K562 (cell line): ENCODE measurements around the gene SMAD4. TPM values are rescaled to one million over a fixed set of nuclear protein-coding genes. Genes with fewer than 3 reads are reported as not detected.

Experiments used
- ATAC-seq: fragments of 200-7000 bp; cut with Tn5 transposase; 3 replicates; pipeline ENCODE4 v1.9.1; 2020; ENCODE audit warnings: moderate library complexity
- BruUV-seq: library from RNA; stranded (reverse); fragments of 400-500 nt; replicated peaks from 2 replicates; lab custom pipeline; 2021; lab: Mats Ljungman, UMichigan
- CTCF ChIA-PET: fragments of 300-600 bp; formaldehyde crosslinking; extraction: SDS; loops from one replicate; lab custom pipeline; 2021; ENCODE audit warnings: low intra/inter-chr PET ratio; lab: Yijun Ruan, JAX
- POLR2A ChIA-PET: fragments of 300-600, 350-650 bp; sonication (Branson Sonifier 250); formaldehyde crosslinking; extraction: SDS; loops from one replicate; lab custom pipeline; 2021; ENCODE audit warnings: antibody characterized with exemption, inconsistent platforms; lab: Yijun Ruan, JAX
- DNase-seq, 4 experiments: peaks; one replicate each; pipeline versions ENCODE4 v3.0.0 to v3.0.0-alpha.2; 2011 to 2018; ENCODE audit warnings: low spot score in 3 of 4, mixed read lengths in 3 of 4; ENCODE audit errors: extremely low read depth in 1 of 4
- FAIRE-seq: peaks from 2 replicates; lab custom pipeline; 2011; peaks lifted over from hg19 to GRCh38; lab: Jason Lieb, UNC
- H2AFZ ChIP-seq: 2 replicates; pipeline ENCODE4 v1.6.0; 2011; ENCODE audit warnings: low read depth, low read length, control low read depth, inconsistent platforms
- H3K27ac ChIP-seq: fragments of 200-600 bp; 3 replicates; pipeline ENCODE4 v1.8.0; 2011; ENCODE audit warnings: low read depth, mild to moderate bottlenecking, control low read depth, inconsistent platforms, low read length, moderate library complexity, mixed read lengths; ENCODE audit errors: extremely low read depth
- H3K27me3 ChIP-seq, 2 experiments: fragments of 300-600 bp in 1 of 2; 2 replicates in 1 of 2; 3 replicates in 1 of 2; pipeline versions ENCODE4 v1.6.0 to v1.8.0; 2011; ENCODE audit warnings: inconsistent platforms in 2 of 2, low read length in 2 of 2, mild to moderate bottlenecking in 1 of 2, mixed read lengths in 1 of 2, moderate library complexity in 1 of 2; ENCODE audit not compliant: control insufficient read depth in 2 of 2, insufficient read depth in 2 of 2
- H3K36me3 ChIP-seq: fragments of 300-600 bp; 3 replicates; pipeline ENCODE4 v1.8.0; 2011; ENCODE audit warnings: mild to moderate bottlenecking, low read length, inconsistent platforms; ENCODE audit not compliant: control insufficient read depth, insufficient read depth
- H3K4me1 ChIP-seq, 2 experiments: fragments of 200-600 bp in 1 of 2; replicated peaks in 1 of 2; 2 replicates in 1 of 2; 3 replicates in 1 of 2; pipeline versions ENCODE4 v1.5.1 to v1.8.0; 2011; ENCODE audit warnings: inconsistent platforms in 2 of 2, low read length in 2 of 2, mild to moderate bottlenecking in 1 of 2, mixed read lengths in 1 of 2, moderate library complexity in 1 of 2; ENCODE audit not compliant: control insufficient read depth in 2 of 2, insufficient read depth in 2 of 2
- H3K4me2 ChIP-seq: 2 replicates; pipeline ENCODE4 v1.6.1; 2011; ENCODE audit warnings: low read length, control low read depth, inconsistent platforms, mixed read lengths; ENCODE audit not compliant: insufficient read depth
- H3K4me3 ChIP-seq: fragments of 200-600 bp; sonication (generic), shearing (Covaris generic); 2 replicates; pipeline ENCODE4 v1.5.1; 2016; ENCODE audit warnings: control low read depth, inconsistent platforms
- H3K79me2 ChIP-seq: fragments of 200-600 bp; 3 replicates; pipeline ENCODE4 v1.8.0; 2011; ENCODE audit warnings: low read length, inconsistent platforms; ENCODE audit not compliant: control insufficient read depth, insufficient read depth
- H3K9ac ChIP-seq, 2 experiments: 2 replicates each; pipeline versions ENCODE4 v1.6.0 to v1.6.1; 2011; ENCODE audit warnings: low read depth in 2 of 2, low read length in 2 of 2, control low read depth in 1 of 2, inconsistent platforms in 1 of 2, mild to moderate bottlenecking in 1 of 2, mixed read lengths in 1 of 2; ENCODE audit not compliant: insufficient read depth in 1 of 2
- H3K9me1 ChIP-seq: one replicate; pipeline ENCODE4 v1.6.0; 2011; ENCODE audit warnings: inconsistent platforms, mild to moderate bottlenecking, low read length, moderate library complexity; ENCODE audit not compliant: control insufficient read depth, insufficient read depth
- H3K9me3 ChIP-seq: replicated peaks from 2 replicates; pipeline ENCODE4 v1.5.1; 2011; ENCODE audit warnings: low read depth, low read length, inconsistent platforms; ENCODE audit not compliant: control insufficient read depth, insufficient read depth
- H4K20me1 ChIP-seq: replicated peaks from 2 replicates; pipeline ENCODE4 v1.6.1; 2011; ENCODE audit warnings: low read length, inconsistent platforms, mixed read lengths; ENCODE audit not compliant: control insufficient read depth, insufficient read depth
- ETV5 ChIP-seq: sonication (generic); formaldehyde crosslinking; IDR thresholded peaks from 2 replicates; pipeline ENCODE4 v1.4.0; 2020; ENCODE audit warnings: low read depth, mild to moderate bottlenecking, missing genetic modification reagents
- FOXJ3 ChIP-seq: sonication (generic); formaldehyde crosslinking; IDR thresholded peaks from 2 replicates; pipeline ENCODE4 v1.4.0; 2020; ENCODE audit warnings: mild to moderate bottlenecking, missing genetic modification reagents
- POU5F1 ChIP-seq: fragments of 150-350 bp; IDR thresholded peaks from 2 replicates; pipeline ENCODE4 v1.6.1; 2014; ENCODE audit warnings: borderline replicate concordance, low read length, low read depth, mild to moderate bottlenecking; ENCODE audit not compliant: partially characterized antibody
- TEAD1 ChIP-seq, 2 experiments: fragments of 450-650 bp in 1 of 2; sonication (generic) in 1 of 2; formaldehyde crosslinking; IDR thresholded peaks; 2 replicates each; pipeline versions ENCODE4 v1.4.0 to v1.8.0; 2020 to 2022; ENCODE audit warnings: mild to moderate bottlenecking in 2 of 2, missing genetic modification reagents in 1 of 2
- ZNF507 ChIP-seq: conservative IDR thresholded peaks from 2 replicates; pipeline ENCODE4 v1.6.1; 2017; ENCODE audit warnings: missing genetic modification characterization, missing compliant biosample characterization
- ZNF57 ChIP-seq: fragments of 450-650 bp; formaldehyde crosslinking; IDR thresholded peaks from 2 replicates; pipeline ENCODE4 v1.4.0; 2020; ENCODE audit warnings: mild to moderate bottlenecking, moderate library complexity
- whole genome bisulfite sequencing: fragments of 100-300 bp; shearing (Covaris generic); methylation state at CpG from one replicate; pipeline ENCODE4 v1.1.6; 2016; ENCODE audit warnings: low coverage, mixed read lengths; ENCODE audit not compliant: insufficient coverage; ENCODE audit errors: missing lambda C conversion rate; 5-methylcytosine and 5-hydroxymethylcytosine counted together
- in situ Hi-C: fragments of 300-500 bp; cut with MboI; formaldehyde crosslinking; loops from 4 replicates; pipeline ENCODE4 v1.15.0; 2018; ENCODE audit warnings: inconsistent platforms, mixed read lengths
- intact Hi-C: fragments of 100-400 bp; cut with micrococcal nuclease; formaldehyde crosslinking; loops from 2 replicates; pipeline ENCODE4 v1.14.2; 2022
- polyA plus RNA-seq, 8 experiments: library from polyadenylated mRNA; depleted of rRNA in 4 of 8; stranded (reverse) in 5 of 8; unstranded in 3 of 8; fragments of >200 nt; fragmentation: Nextera tagmentation in 2 of 8; fragmentation: Illumina TruSeq in 1 of 8; extraction: Ambion mirVana in 2 of 8; extraction: Trizol in 1 of 8; gene quantifications; 2 replicates each; pipeline versions ENCODE4 v1.2.1 to v1.2.3, GENCODE V29; 2011 to 2014; ENCODE audit warnings: inconsistent platforms in 1 of 8, missing spikeins in 1 of 8
- total RNA-seq, 7 experiments: library from RNA; depleted of rRNA in 6 of 7; stranded (reverse); fragments of >200 nt in 6 of 7; fragmentation: Illumina TruSeq in 2 of 7; extraction: Trizol in 2 of 7; gene quantifications; 2 replicates each; pipeline versions ENCODE4 v1.2.1 to v1.2.3, GENCODE V29; 2011 to 2021; ENCODE audit warnings: low replicate concordance in 1 of 7
- TF ChIP-seq, protein P1 (sequence below), 2 experiments: fragments of 450-650 bp; formaldehyde crosslinking in 1 of 2; IDR thresholded peaks; 2 replicates each; pipeline versions ENCODE4 v1.4.0 to v1.6.1; 2014 to 2020; ENCODE audit warnings: mild to moderate bottlenecking in 2 of 2, borderline replicate concordance in 1 of 2, low read depth in 1 of 2
- TF ChIP-seq, protein P2 (sequence below): sonication (generic); formaldehyde crosslinking; IDR thresholded peaks from 2 replicates; pipeline ENCODE4 v1.8.1; 2023; ENCODE audit warnings: mild to moderate bottlenecking, missing genetic modification reagents
- TF ChIP-seq, protein P3 (sequence below): fragments of 450-650 bp; formaldehyde crosslinking; IDR thresholded peaks from 2 replicates; pipeline ENCODE4 v1.4.0; 2022; ENCODE audit warnings: missing genetic modification characterization

SMAD4 gene
- total and polyA plus RNA-seq, 9 of the 15 experiments (the other 6 are each of a cell fraction or from before 2014, with no cell fraction given), result 5.7 to 55.0 (median 39.4) TPM

DNA sequence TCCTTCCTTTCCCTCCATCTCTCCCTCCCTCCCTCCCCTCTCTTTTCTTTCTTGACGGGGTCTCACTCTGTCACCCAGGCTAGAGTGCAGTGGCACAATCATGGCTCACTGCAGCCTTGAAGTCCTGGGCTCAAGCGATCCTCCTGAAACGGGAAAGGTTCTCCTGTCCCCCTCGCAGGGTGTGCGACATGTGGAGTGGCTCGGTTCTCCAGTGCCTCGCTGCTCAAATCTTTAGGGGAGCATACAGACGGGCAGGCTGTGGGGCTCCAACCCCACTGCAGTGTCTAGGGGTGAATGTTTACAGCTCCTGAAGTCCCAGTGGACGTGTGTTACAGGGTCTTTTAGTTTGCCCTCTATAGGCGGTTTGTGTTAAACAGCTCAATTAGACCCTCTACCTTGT lies 93.5 kb downstream of the SMAD4 start:
- 0% methylated on average over 7 of the region's 10 CpGs for WGBS
- no peak overlapping the region for H3K4me2 ChIP-seq
- FAIRE-seq (no peak), ATAC-seq (no peak), DNase-seq (no peak)
- no peaks in the 10 kb centered on the region for H3K9me3 ChIP-seq
- CTCF ChIA-PET, result no interaction called here
- H2AFZ ChIP-seq, result no peak overlapping the region
- intact Hi-C loops, result no loop called here
- no peak overlapping the region for H3K9ac ChIP-seq
- BruUV-seq, result no TSS peak
- H3K4me3 ChIP-seq, result no peak overlapping the region
- H3K36me3 ChIP-seq, result no peaks in the 10 kb centered on the region
- H3K27ac ChIP-seq, result no peak overlapping the region
- peaks cover 0 to 8% of the 10 kb centered on the region in 2 experiments; a peak in 2 of 5 replicates for H3K4me1 ChIP-seq
- POLR2A ChIA-PET, result no interaction called here
- in situ Hi-C loops, result loop anchor here (25.0 kb wide), 2 partner anchors 539 to 1164 kb away; no protein-coding TSS in a partner anchor
- H3K27me3 ChIP-seq, result peaks cover 4 to 32% of the 10 kb centered on the region in 2 experiments; a peak in 3 of 5 replicates
- no peaks in the 10 kb centered on the region for H3K79me2 ChIP-seq
- H3K9me1 ChIP-seq, result no peaks in the 10 kb centered on the region
- H4K20me1 ChIP-seq, result no peaks in the 10 kb centered on the region
- no peak for TF ChIP-seq ETV5 (CRISPR knock-in tag)
- TF ChIP-seq POU5F1, result no peak
- TF ChIP-seq ZNF57, result no peak
- no peak for TF ChIP-seq ZNF507 (tag)
- TF ChIP-seq FOXJ3 (CRISPR knock-in tag), result no peak
- TF ChIP-seq, protein P1, sequence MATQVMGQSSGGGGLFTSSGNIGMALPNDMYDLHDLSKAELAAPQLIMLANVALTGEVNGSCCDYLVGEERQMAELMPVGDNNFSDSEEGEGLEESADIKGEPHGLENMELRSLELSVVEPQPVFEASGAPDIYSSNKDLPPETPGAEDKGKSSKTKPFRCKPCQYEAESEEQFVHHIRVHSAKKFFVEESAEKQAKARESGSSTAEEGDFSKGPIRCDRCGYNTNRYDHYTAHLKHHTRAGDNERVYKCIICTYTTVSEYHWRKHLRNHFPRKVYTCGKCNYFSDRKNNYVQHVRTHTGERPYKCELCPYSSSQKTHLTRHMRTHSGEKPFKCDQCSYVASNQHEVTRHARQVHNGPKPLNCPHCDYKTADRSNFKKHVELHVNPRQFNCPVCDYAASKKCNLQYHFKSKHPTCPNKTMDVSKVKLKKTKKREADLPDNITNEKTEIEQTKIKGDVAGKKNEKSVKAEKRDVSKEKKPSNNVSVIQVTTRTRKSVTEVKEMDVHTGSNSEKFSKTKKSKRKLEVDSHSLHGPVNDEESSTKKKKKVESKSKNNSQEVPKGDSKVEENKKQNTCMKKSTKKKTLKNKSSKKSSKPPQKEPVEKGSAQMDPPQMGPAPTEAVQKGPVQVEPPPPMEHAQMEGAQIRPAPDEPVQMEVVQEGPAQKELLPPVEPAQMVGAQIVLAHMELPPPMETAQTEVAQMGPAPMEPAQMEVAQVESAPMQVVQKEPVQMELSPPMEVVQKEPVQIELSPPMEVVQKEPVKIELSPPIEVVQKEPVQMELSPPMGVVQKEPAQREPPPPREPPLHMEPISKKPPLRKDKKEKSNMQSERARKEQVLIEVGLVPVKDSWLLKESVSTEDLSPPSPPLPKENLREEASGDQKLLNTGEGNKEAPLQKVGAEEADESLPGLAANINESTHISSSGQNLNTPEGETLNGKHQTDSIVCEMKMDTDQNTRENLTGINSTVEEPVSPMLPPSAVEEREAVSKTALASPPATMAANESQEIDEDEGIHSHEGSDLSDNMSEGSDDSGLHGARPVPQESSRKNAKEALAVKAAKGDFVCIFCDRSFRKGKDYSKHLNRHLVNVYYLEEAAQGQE (IDR thresholded peaks at IDR 0.05; ENCODE audit: borderline replicate concordance), result no peak
- TF ChIP-seq, protein P1 (CRISPR knock-in tag; IDR thresholded peaks at IDR 0.05; ENCODE audit: low read depth), result no peak
- no peak for TF ChIP-seq TEAD1 (CRISPR knock-in tag; IDR thresholded peaks at IDR 0.05)
- TF ChIP-seq, protein P2, sequence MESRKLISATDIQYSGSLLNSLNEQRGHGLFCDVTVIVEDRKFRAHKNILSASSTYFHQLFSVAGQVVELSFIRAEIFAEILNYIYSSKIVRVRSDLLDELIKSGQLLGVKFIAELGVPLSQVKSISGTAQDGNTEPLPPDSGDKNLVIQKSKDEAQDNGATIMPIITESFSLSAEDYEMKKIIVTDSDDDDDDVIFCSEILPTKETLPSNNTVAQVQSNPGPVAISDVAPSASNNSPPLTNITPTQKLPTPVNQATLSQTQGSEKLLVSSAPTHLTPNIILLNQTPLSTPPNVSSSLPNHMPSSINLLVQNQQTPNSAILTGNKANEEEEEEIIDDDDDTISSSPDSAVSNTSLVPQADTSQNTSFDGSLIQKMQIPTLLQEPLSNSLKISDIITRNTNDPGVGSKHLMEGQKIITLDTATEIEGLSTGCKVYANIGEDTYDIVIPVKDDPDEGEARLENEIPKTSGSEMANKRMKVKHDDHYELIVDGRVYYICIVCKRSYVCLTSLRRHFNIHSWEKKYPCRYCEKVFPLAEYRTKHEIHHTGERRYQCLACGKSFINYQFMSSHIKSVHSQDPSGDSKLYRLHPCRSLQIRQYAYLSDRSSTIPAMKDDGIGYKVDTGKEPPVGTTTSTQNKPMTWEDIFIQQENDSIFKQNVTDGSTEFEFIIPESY, result no peak
- TF ChIP-seq, protein P3, sequence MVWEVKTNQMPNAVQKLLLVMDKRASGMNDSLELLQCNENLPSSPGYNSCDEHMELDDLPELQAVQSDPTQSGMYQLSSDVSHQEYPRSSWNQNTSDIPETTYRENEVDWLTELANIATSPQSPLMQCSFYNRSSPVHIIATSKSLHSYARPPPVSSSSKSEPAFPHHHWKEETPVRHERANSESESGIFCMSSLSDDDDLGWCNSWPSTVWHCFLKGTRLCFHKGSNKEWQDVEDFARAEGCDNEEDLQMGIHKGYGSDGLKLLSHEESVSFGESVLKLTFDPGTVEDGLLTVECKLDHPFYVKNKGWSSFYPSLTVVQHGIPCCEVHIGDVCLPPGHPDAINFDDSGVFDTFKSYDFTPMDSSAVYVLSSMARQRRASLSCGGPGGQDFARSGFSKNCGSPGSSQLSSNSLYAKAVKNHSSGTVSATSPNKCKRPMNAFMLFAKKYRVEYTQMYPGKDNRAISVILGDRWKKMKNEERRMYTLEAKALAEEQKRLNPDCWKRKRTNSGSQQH (CRISPR knock-in tag), result no peak
